Activated CD8-positive, alpha-beta T cell treated with anti-CD3 and anti-CD28 coated beads for 36 hours (primary cell): ENCODE data around the gene RNF19B. TPM values are rescaled to one million over a fixed set of nuclear protein-coding genes. Genes with fewer than 3 reads are reported as not detected.

Experiments
- ATAC-seq: fragments of 200-7000 bp; cut with Tn5 transposase; one replicate; pipeline ENCODE4 v1.10.0; 2021; ENCODE audit warnings: mild to moderate bottlenecking, moderate library complexity
- CTCF ChIA-PET: fragments of 350-600 bp; sonication (Branson Sonifier 250); formaldehyde crosslinking; loops from one replicate; lab custom pipeline; 2021; ENCODE audit warnings: antibody characterized with exemption; lab: Charles Lee
- POLR2A ChIA-PET: fragments of 350-600 bp; sonication (Branson Sonifier 250); formaldehyde crosslinking; loops from one replicate; lab custom pipeline; 2021; ENCODE audit warnings: antibody characterized with exemption; lab: Charles Lee
- DNase-seq: peaks from one replicate; pipeline ENCODE4 v3.0.0-alpha.2; 2020
- H3K27ac Mint-ChIP-seq: one replicate; pipeline ENCODE4 v1.8.0; 2021; ENCODE audit warnings: mild to moderate bottlenecking, mixed read lengths
- H3K27me3 Mint-ChIP-seq: one replicate; pipeline ENCODE4 v1.8.0; 2021; ENCODE audit warnings: mixed read lengths
- H3K36me3 Mint-ChIP-seq: one replicate; pipeline ENCODE4 v1.8.0; 2021; ENCODE audit warnings: low read depth, mixed read lengths
- H3K4me1 Mint-ChIP-seq: one replicate; pipeline ENCODE4 v1.8.0; 2021; ENCODE audit warnings: low read depth, mixed read lengths
- H3K4me3 Mint-ChIP-seq: one replicate; pipeline ENCODE4 v1.8.0; 2021; ENCODE audit warnings: mild to moderate bottlenecking, moderate library complexity, mixed read lengths
- H3K9me3 Mint-ChIP-seq: one replicate; pipeline ENCODE4 v1.8.0; 2021; ENCODE audit warnings: mixed read lengths
- CTCF ChIP-seq: fragments of 200-600 bp; IDR thresholded peaks from one replicate; pipeline ENCODE4 v1.8.0; 2022; ENCODE audit warnings: antibody characterized with exemption, mild to moderate bottlenecking
- intact Hi-C: fragments of 100-400 bp; cut with micrococcal nuclease; formaldehyde crosslinking; loops from one replicate; pipeline ENCODE4 v1.10.0; 2022
- total RNA-seq, 2 experiments: library from RNA; stranded (reverse); gene quantifications; one replicate each; pipeline ENCODE4 v1.2.3, GENCODE V29; 2021

RNF19B gene
- total RNA-seq, 2 experiments from 2014 or later = 10.6 to 10.9 TPM

DNA sequence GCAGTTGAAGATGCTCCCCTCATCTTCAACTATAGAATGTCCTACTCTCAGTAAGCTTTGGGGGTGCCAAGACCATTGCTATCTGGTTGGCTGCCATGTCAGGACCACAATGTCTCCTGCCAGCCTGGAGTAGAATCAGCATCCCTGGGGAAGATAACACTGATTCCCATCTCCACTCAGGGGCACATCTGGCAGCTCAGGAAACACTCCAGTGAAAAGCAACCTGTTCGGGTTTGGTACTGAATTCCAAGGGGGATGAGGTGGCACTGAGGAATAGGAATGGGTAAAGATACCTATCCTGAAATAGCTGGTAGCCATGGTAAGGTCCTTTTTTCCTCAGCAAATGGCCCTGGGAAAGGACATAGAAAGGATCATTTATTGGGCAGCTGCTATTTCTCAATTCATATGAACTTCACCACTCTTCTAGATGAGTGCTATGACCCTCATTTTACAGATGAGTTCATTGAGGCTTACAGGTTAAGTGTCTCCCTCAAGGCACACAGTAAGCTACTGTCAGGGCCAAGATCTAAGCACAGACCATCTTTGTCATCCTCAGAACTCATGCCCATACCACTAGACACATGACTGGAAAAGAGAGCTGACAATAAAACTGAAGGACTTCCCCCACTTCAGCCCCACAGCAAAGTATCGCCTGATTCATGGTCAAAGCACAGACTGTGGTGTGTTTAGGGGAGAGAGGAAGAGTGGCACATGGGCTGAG lies 40.7 kb upstream of the RNF19B start:
- TF ChIP-seq CTCF = no peak
- CTCF ChIA-PET = interaction anchor here (1.6 to 5.6 kb wide), 2 partner anchors 13 to 72 kb away, joined by 4 to 34 read pairs; no protein-coding TSS in a partner anchor
- no peak for ATAC-seq
- Mint-ChIP-seq H3K27ac (peak overlapping the region; percentile 32), H3K36me3 (peaks cover 38% of the 10 kb centered on the region), H3K9me3 (no peaks in the 10 kb centered on the region), H3K27me3 (no peaks in the 10 kb centered on the region), H3K4me3 (no peak overlapping the region), H3K4me1 (peaks cover 21% of the 10 kb centered on the region)
- POLR2A ChIA-PET = interaction anchor here (0.7 to 1.7 kb wide), 4 partner anchors 9 to 64 kb away, joined by 3 to 6 read pairs (median 4); no protein-coding TSS in a partner anchor
- DNase-seq = no peak
- intact Hi-C loops = no loop called here

DNA sequence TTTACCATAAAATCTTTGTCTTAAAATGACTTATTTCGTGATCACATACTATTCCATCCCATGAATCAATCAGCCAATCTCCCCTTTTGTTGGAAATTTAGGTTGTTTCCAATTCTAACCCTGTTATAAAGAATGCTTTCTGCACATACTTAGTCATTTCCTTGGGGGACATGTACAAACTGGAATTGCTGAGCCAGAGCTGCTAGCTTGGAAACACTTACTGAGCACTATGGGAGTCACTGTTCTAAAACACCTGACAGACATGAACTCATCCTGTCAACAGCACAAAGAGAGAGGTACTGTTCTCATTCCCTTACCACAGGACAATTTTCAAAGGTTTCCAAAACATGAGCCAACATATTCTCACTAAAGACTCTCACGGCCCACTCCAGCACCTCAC lies 40.0 kb upstream of the RNF19B start:
- no peak for ATAC-seq
- H3K4me3 Mint-ChIP-seq = no peak overlapping the region
- ChIA-PET CTCF (interaction anchor here (1.0 to 5.6 kb wide), 2 partner anchors 71 to 133 kb away, joined by 3 to 34 read pairs; no protein-coding TSS in a partner anchor), POLR2A (interaction anchor here (1.3 to 1.4 kb wide), 2 partner anchors 10 to 11 kb away, joined by 3 read pairs; no protein-coding TSS in a partner anchor)
- intact Hi-C loops = loop anchor here (5.0 kb wide), 1 partner anchor 42 kb away; the partner anchor contains the start of gene RNF19B
- no peaks in the 10 kb centered on the region for H3K9me3 Mint-ChIP-seq
- no peaks in the 10 kb centered on the region for H3K27me3 Mint-ChIP-seq
- no peak for TF ChIP-seq CTCF
- no peak for DNase-seq
- H3K4me1 Mint-ChIP-seq = peaks cover 21% of the 10 kb centered on the region
- peak overlapping the region; percentile 32 for H3K27ac Mint-ChIP-seq
- peaks cover 34% of the 10 kb centered on the region for H3K36me3 Mint-ChIP-seq

GRCh38 chr1:33003657-33004056 lies 39.0 kb upstream of the RNF19B start:
- DNase-seq = no peak
- no peak overlapping the region for H3K27ac Mint-ChIP-seq
- POLR2A ChIA-PET = interaction anchor here (0.7 kb wide), 1 partner anchor 12 kb away, joined by 4 read pairs; no protein-coding TSS in a partner anchor
- peaks cover 28% of the 10 kb centered on the region for H3K36me3 Mint-ChIP-seq
- no peak for TF ChIP-seq CTCF
- CTCF ChIA-PET = interaction anchor here (0.8 to 5.6 kb wide), 3 partner anchors 12 to 132 kb away, joined by 3 to 34 read pairs (median 3); no protein-coding TSS in a partner anchor
- H3K4me1 Mint-ChIP-seq = peaks cover 21% of the 10 kb centered on the region
- H3K9me3 Mint-ChIP-seq = no peaks in the 10 kb centered on the region
- intact Hi-C loops = loop anchor here (5.0 kb wide), 1 partner anchor 41 kb away; the partner anchor contains the start of gene RNF19B
- ATAC-seq = no peak
- H3K27me3 Mint-ChIP-seq = no peaks in the 10 kb centered on the region
- no peak overlapping the region for H3K4me3 Mint-ChIP-seq

GRCh38 chr1:33002006-33002405 lies 37.4 kb upstream of the RNF19B start:
- ATAC-seq = no peak
- POLR2A ChIA-PET = no interaction called here
- CTCF ChIA-PET = interaction anchor here (0.6 to 5.6 kb wide), 4 partner anchors 10 to 196 kb away, joined by 4 to 34 read pairs (median 6); no protein-coding TSS in a partner anchor
- TF ChIP-seq CTCF = no peak
- H3K27me3 Mint-ChIP-seq = no peaks in the 10 kb centered on the region
- H3K27ac Mint-ChIP-seq = no peak overlapping the region
- peaks cover 21% of the 10 kb centered on the region for H3K36me3 Mint-ChIP-seq
- H3K9me3 Mint-ChIP-seq = no peaks in the 10 kb centered on the region
- no peak for DNase-seq
- intact Hi-C loops = loop anchor here (5.0 kb wide), 1 partner anchor 40 kb away; the partner anchor contains the start of gene RNF19B
- H3K4me1 Mint-ChIP-seq = peaks cover 24% of the 10 kb centered on the region
- H3K4me3 Mint-ChIP-seq = no peak overlapping the region

GRCh38 chr1:33001282-33001681 lies 36.7 kb upstream of the RNF19B start:
- H3K27ac Mint-ChIP-seq = no peak overlapping the region
- ChIA-PET POLR2A (no interaction called here), CTCF (interaction anchor here (0.8 to 2.2 kb wide), 8 partner anchors 9 to 82 kb away, joined by 3 to 7 read pairs (median 3); no protein-coding TSS in a partner anchor)
- intact Hi-C loops = loop anchor here (5.0 kb wide), 1 partner anchor 39 kb away; the partner anchor contains the start of gene RNF19B
- peak; percentile 31 for DNase-seq
- H3K4me1 Mint-ChIP-seq = peaks cover 23% of the 10 kb centered on the region
- ATAC-seq = no peak
- H3K4me3 Mint-ChIP-seq = no peak overlapping the region
- H3K36me3 Mint-ChIP-seq = peaks cover 19% of the 10 kb centered on the region
- TF ChIP-seq CTCF = peak; percentile 15
- H3K27me3 Mint-ChIP-seq = no peaks in the 10 kb centered on the region
- no peaks in the 10 kb centered on the region for H3K9me3 Mint-ChIP-seq
